Trophoblast cell (in vitro differentiated cells and primary cell): ENCODE data around the gene RAI1.

Source experiments
- DNase-seq, 2 donors: peaks; one replicate each; pipeline ENCODE4 v3.0.0-alpha.2; 2016
- H2AFZ ChIP-seq: 2 replicates; pipeline ENCODE4 v1.6.1; 2013; ENCODE audit warnings: low read length, moderate library complexity, mild to moderate bottlenecking; ENCODE audit not compliant: insufficient read depth, poor library complexity
- H2AK5ac ChIP-seq: 2 replicates; pipeline ENCODE4 v1.6.1; 2013; ENCODE audit warnings: mild to moderate bottlenecking, low read length
- H2BK120ac ChIP-seq: 2 replicates; pipeline ENCODE4 v1.6.1; 2013; ENCODE audit warnings: low read length, mild to moderate bottlenecking, moderate library complexity; ENCODE audit not compliant: insufficient read depth, poor library complexity
- H2BK12ac ChIP-seq: 2 replicates; pipeline ENCODE4 v1.6.1; 2013; ENCODE audit warnings: mild to moderate bottlenecking, low read length, moderate library complexity
- H2BK5ac ChIP-seq: 2 replicates; pipeline ENCODE4 v1.6.1; 2013; ENCODE audit warnings: low read length, low read depth, moderate library complexity, mild to moderate bottlenecking; ENCODE audit not compliant: poor library complexity
- H3K14ac ChIP-seq: 2 replicates; pipeline ENCODE4 v1.6.1; 2013; ENCODE audit warnings: mild to moderate bottlenecking, low read length
- H3K18ac ChIP-seq: 2 replicates; pipeline ENCODE4 v1.6.1; 2013; ENCODE audit warnings: mild to moderate bottlenecking, low read length
- H3K23ac ChIP-seq: 2 replicates; pipeline ENCODE4 v1.6.1; 2013; ENCODE audit warnings: low read length
- H3K27ac ChIP-seq: 2 replicates; pipeline ENCODE4 v1.5.1; 2013; ENCODE audit warnings: low read depth, mild to moderate bottlenecking, inconsistent platforms, low read length, moderate library complexity
- H3K27me3 ChIP-seq: 2 replicates; pipeline ENCODE4 v1.6.1; 2013; ENCODE audit warnings: inconsistent platforms, mild to moderate bottlenecking, low read length, moderate library complexity; ENCODE audit not compliant: insufficient read depth
- H3K36me3 ChIP-seq, 2 experiments: 1 replicate in 1 of 2; 2 replicates in 1 of 2; pipeline ENCODE4 v1.6.1; 2013; ENCODE audit warnings: low read length in 2 of 2, mild to moderate bottlenecking in 2 of 2, moderate library complexity in 1 of 2; ENCODE audit not compliant: insufficient read depth in 2 of 2, control insufficient read depth in 1 of 2
- H3K4ac ChIP-seq: 2 replicates; pipeline ENCODE4 v1.6.1; 2013; ENCODE audit warnings: low read depth, mild to moderate bottlenecking, low read length, moderate library complexity
- H3K4me1 ChIP-seq, 2 experiments: 1 replicate in 1 of 2; 2 replicates in 1 of 2; pipeline ENCODE4 v1.6.1; 2013; ENCODE audit warnings: low read length in 2 of 2, mild to moderate bottlenecking in 2 of 2, moderate library complexity in 1 of 2; ENCODE audit not compliant: insufficient read depth in 2 of 2, control insufficient read depth in 1 of 2
- H3K4me2 ChIP-seq: 2 replicates; pipeline ENCODE4 v1.6.1; 2013; ENCODE audit warnings: inconsistent platforms, mild to moderate bottlenecking, low read length, moderate library complexity
- H3K4me3 ChIP-seq: 2 replicates; pipeline ENCODE4 v1.5.1; 2013; ENCODE audit warnings: mild to moderate bottlenecking, low read depth, low read length, inconsistent platforms
- H3K79me1 ChIP-seq: one replicate; pipeline ENCODE4 v1.6.1; 2013; ENCODE audit warnings: low read length
- H3K79me2 ChIP-seq: 2 replicates; pipeline ENCODE4 v1.6.1; 2013; ENCODE audit warnings: low read length, mild to moderate bottlenecking; ENCODE audit not compliant: control insufficient read depth, insufficient read depth, poor library complexity
- H3K9ac ChIP-seq: 2 replicates; pipeline ENCODE4 v1.6.1; 2013; ENCODE audit warnings: mild to moderate bottlenecking, low read length
- H3K9me3 ChIP-seq: 2 replicates; pipeline ENCODE4 v1.6.1; 2013; ENCODE audit warnings: low read depth, mild to moderate bottlenecking, control low read depth, inconsistent platforms, low read length; ENCODE audit not compliant: insufficient read depth
- H4K12ac ChIP-seq: 2 replicates; pipeline ENCODE4 v1.6.1; 2013; ENCODE audit warnings: low read depth, mild to moderate bottlenecking, low read length, moderate library complexity
- H4K8ac ChIP-seq: 2 replicates; pipeline ENCODE4 v1.6.1; 2013; ENCODE audit warnings: low read depth, mild to moderate bottlenecking, low read length, moderate library complexity
- H4K91ac ChIP-seq: one replicate; pipeline ENCODE4 v1.6.1; 2013; ENCODE audit warnings: low read depth, mild to moderate bottlenecking, low read length, moderate library complexity
- WGBS: extraction: QIAGEN DNeasy Blood & Tissue Kit; methylation state at CpG from one replicate; pipeline ENCODE4 v1.1.7; 2013; ENCODE audit warnings: missing lambda C conversion rate; ENCODE audit not compliant: insufficient read length, insufficient coverage; ENCODE audit errors: extremely low coverage; 5-methylcytosine and 5-hydroxymethylcytosine counted together

Gene RAI1

DNA sequence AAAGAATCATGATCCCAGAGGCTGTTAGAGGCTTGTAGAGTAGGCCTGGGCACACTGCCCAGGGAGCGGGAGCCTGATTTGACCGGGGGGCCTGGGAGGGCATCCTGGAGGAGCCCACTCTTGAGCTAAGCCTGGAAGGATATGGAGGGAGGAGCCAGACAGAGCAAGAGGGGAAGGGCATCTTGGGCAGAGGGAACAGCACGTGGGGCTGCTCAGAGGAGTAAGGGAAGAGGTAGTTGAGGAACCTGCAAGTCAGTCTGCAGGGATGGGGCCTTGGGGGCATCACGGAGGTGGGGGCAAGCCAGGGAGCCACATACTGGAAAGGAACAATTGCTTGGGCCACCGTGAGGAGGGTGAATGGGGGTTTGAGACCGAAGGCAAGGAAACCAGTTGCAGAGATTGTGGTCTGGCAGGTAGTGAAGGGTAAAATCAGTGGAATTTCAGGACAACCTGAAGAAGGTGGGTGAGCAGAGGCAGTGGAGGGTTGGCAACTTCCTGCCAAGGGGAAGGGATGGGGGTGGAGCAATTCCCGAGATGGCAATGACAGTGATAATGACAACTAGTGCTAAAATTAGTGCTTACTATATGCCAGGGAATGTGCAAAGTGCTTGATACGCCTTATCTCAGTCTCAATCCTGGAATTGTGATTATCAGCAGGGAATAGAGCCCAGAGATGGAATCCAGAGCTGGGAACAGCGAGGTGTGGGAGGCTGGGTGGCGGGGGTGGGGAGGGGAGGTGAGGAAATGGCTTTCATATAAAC lies 9.7 kb upstream of the RAI1 start:
- WGBS: no CpG with 5 or more reads among the region's 10 CpGs
- Histone ChIP-seq H3K14ac (no peak overlapping the region), H3K18ac (no peak overlapping the region), H3K36me3 (no peaks in the 10 kb centered on the region), H4K91ac (no peak overlapping the region), H3K4me1 (peaks cover 0 to 14% of the 10 kb centered on the region in 2 experiments), H3K27me3 (no peaks in the 10 kb centered on the region), H4K12ac (no peak overlapping the region), H2BK12ac (no peak overlapping the region), H3K27ac (no peak overlapping the region), H2AFZ (no peak overlapping the region), H2BK120ac (no peak overlapping the region), H3K4ac (no peak overlapping the region), H2BK5ac (no peak overlapping the region), H3K9ac (no peak overlapping the region), H2AK5ac (no peak overlapping the region), H3K79me2 (no peaks in the 10 kb centered on the region), H3K23ac (no peak overlapping the region), H3K4me3 (no peak overlapping the region), H3K4me2 (no peak overlapping the region), H3K79me1 (no peaks in the 10 kb centered on the region), H4K8ac (no peak overlapping the region), H3K9me3 (no peaks in the 10 kb centered on the region)
- DNase-seq: no peak

- Histone ChIP-seq H2BK5ac (no peak overlapping the region), H3K14ac (no peak overlapping the region), H3K4me1 (peaks cover 0 to 14% of the 10 kb centered on the region in 2 experiments), H2BK12ac (no peak overlapping the region), H3K9me3 (no peaks in the 10 kb centered on the region), H2AK5ac (no peak overlapping the region), H3K79me1 (no peaks in the 10 kb centered on the region), H3K27ac (peak overlapping the region; percentile 7), H4K12ac (no peak overlapping the region), H3K4me2 (no peak overlapping the region), H3K36me3 (no peaks in the 10 kb centered on the region), H4K91ac (no peak overlapping the region), H3K4ac (no peak overlapping the region), H4K8ac (no peak overlapping the region), H3K27me3 (no peaks in the 10 kb centered on the region), H3K9ac (no peak overlapping the region), H3K4me3 (no peak overlapping the region), H2BK120ac (no peak overlapping the region), H3K18ac (no peak overlapping the region), H2AFZ (no peak overlapping the region), H3K23ac (no peak overlapping the region), H3K79me2 (no peaks in the 10 kb centered on the region)
- no CpG with 5 or more reads among the region's 7 CpGs for WGBS
- no peak for DNase-seq
Measured at GRCh38 chr17:17672453-17673368, 8.5 kb upstream of the RAI1 start.

- H2BK12ac ChIP-seq: no peak overlapping the region
- H2AFZ ChIP-seq: no peak overlapping the region
- H3K14ac ChIP-seq: no peak overlapping the region
- no peak overlapping the region for H3K4me2 ChIP-seq
- no peak overlapping the region for H4K12ac ChIP-seq
- H3K18ac ChIP-seq: no peak overlapping the region
- H2AK5ac ChIP-seq: no peak overlapping the region
- no peak overlapping the region for H2BK5ac ChIP-seq
- no peak overlapping the region for H3K4ac ChIP-seq
- H2BK120ac ChIP-seq: no peak overlapping the region
- H3K27ac ChIP-seq: no peak overlapping the region
- no CpG with 5 or more reads among the region's 6 CpGs for WGBS
- H3K23ac ChIP-seq: no peak overlapping the region
- no peaks in the 10 kb centered on the region for H3K27me3 ChIP-seq
- no peak overlapping the region for H4K91ac ChIP-seq
- H3K79me1 ChIP-seq: no peaks in the 10 kb centered on the region
- H3K9ac ChIP-seq: no peak overlapping the region
- H3K9me3 ChIP-seq: no peaks in the 10 kb centered on the region
- DNase-seq: no peak
- no peak overlapping the region for H4K8ac ChIP-seq
- peaks cover 0 to 14% of the 10 kb centered on the region in 2 experiments for H3K4me1 ChIP-seq
- no peaks in the 10 kb centered on the region for H3K36me3 ChIP-seq
- H3K79me2 ChIP-seq: no peaks in the 10 kb centered on the region
- H3K4me3 ChIP-seq: no peak overlapping the region
Measured at GRCh38 chr17:17675416-17675815, 5.8 kb upstream of the RAI1 start.

DNA sequence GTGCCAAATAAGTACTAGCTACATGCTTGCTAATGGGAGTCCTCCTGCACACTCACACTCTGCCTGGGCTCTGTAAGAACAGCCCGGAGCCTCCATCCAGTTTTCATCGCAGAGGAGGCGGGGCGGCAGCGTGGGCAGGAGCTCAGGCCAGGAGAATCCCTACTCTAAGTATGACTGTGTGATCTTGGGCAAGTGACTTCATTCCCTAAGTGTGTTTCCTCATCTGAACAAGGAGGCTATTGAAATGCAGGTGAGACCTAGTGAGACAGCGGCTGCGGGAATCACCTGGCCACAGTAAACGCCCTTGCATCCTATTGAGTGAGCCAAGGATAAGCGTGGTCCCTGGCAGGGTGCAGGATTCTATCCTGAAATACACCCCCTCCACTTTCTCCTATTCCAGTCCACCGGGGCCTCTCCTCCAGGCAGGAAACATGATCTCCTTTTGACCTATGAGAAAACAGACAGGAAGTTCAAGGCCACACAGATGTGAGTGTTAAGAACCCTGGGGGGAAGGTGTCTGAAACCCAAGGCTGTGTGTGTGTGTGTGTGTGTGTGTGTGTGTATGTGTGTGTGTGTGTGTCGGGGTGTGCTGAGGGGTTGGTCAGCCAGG lies 5.2 kb upstream of the RAI1 start:
- peak in 1 of 2 donors; percentile 36 for DNase-seq
- H3K4me2 ChIP-seq: no peak overlapping the region
- H3K36me3 ChIP-seq: no peaks in the 10 kb centered on the region
- no peak overlapping the region for H2AK5ac ChIP-seq
- H3K9me3 ChIP-seq: no peaks in the 10 kb centered on the region
- no peak overlapping the region for H2BK5ac ChIP-seq
- H3K79me2 ChIP-seq: no peaks in the 10 kb centered on the region
- H3K4me1 ChIP-seq: peaks cover 0 to 14% of the 10 kb centered on the region in 2 experiments
- no peak overlapping the region for H3K4me3 ChIP-seq
- no peaks in the 10 kb centered on the region for H3K79me1 ChIP-seq
- WGBS: no CpG with 5 or more reads among the region's 11 CpGs
- H4K12ac ChIP-seq: no peak overlapping the region
- no peak overlapping the region for H3K14ac ChIP-seq
- no peak overlapping the region for H3K23ac ChIP-seq
- H4K8ac ChIP-seq: no peak overlapping the region
- H3K4ac ChIP-seq: no peak overlapping the region
- H2AFZ ChIP-seq: no peak overlapping the region
- H3K27ac ChIP-seq: no peak overlapping the region
- H3K18ac ChIP-seq: no peak overlapping the region
- H2BK12ac ChIP-seq: no peak overlapping the region
- H3K9ac ChIP-seq: no peak overlapping the region
- H2BK120ac ChIP-seq: no peak overlapping the region
- no peaks in the 10 kb centered on the region for H3K27me3 ChIP-seq
- no peak overlapping the region for H4K91ac ChIP-seq
